GM12878 (cell line): Measurements from ENCODE around the gene KCNQ1.
"Not testable (repeated sequence)": the region's sequence is repeated elsewhere in the genome, so short reads cannot be mapped to it uniquely, and the experiment has no call there.

Experiments used
- DPF2 ChIP-seq: fragments of 450-650 bp; IDR thresholded peaks from 2 replicates; pipeline ENCODE4 v1.6.1; 2017; ENCODE audit warnings: mild to moderate bottlenecking
- FOXM1 ChIP-seq: IDR thresholded peaks from 2 replicates; pipeline ENCODE4 v1.6.1; 2012; ENCODE audit warnings: low read depth, mild to moderate bottlenecking, inconsistent platforms, low read length, moderate library complexity
- HDAC6 ChIP-seq: fragments of 200-600 bp; sonication (generic); IDR thresholded peaks from one replicate; pipeline ENCODE4 v1.8.0; 2017; ENCODE audit warnings: antibody characterized with exemption; ENCODE audit not compliant: unreplicated experiment

DNA sequence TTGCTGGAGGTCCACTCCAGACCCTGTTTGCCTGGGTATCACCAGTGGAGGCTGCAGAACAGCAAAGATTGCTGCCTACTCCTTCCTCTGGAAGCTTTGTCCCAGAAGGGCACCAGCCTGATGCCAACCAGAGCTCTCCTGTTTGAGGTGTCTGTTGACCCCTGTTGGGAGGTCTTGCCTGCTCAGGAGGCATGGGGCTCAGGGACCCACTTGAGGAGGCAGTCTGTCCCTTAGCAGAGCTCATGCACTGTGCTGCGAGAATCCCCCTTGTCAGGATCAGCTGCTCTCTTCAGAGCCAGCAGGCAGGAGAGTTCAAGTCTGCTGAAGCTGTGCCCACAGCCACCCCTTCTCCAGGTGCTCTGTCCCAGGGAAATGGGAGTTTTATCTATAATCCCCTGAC is 53.1 kb downstream of the KCNQ1 start:
- TF ChIP-seq FOXM1, HDAC6, DPF2: not testable (repeated sequence)
